IMR-90 (cell line): Measurements from ENCODE around the gene THAP6. TPM values are rescaled to one million over a fixed set of nuclear protein-coding genes. Genes with fewer than 3 reads are reported as not detected.

Experiments
- ATAC-seq: fragments of 200-7000 bp; cut with Tn5 transposase; 2 replicates; pipeline ENCODE4 v1.9.1; 2020; ENCODE audit warnings: low read depth, mild to moderate bottlenecking, moderate library complexity
- BruUV-seq: library from RNA; stranded (reverse); fragments of 400-500 nt; replicated peaks from 2 replicates; lab custom pipeline; 2021; lab: Mats Ljungman, UMichigan
- CTCF ChIA-PET: fragments of 300-600 bp; formaldehyde crosslinking; extraction: SDS; loops from one replicate; lab custom pipeline; 2021; ENCODE audit warnings: antibody characterized with exemption; lab: Yijun Ruan, JAX
- POLR2A ChIA-PET: fragments of 300-600 bp; sonication (Branson Sonifier 250); formaldehyde crosslinking; loops from one replicate; lab custom pipeline; 2022; ENCODE audit warnings: antibody characterized with exemption; ENCODE audit not compliant: unreplicated experiment; lab: Charles Lee
- DNase-seq: peaks from one replicate; pipeline ENCODE4 v3.0.0; 2013
- H2AFZ ChIP-seq: replicated peaks from 2 replicates; pipeline ENCODE3; 2013; ENCODE audit warnings: low read length, mild to moderate bottlenecking; ENCODE audit not compliant: poor library complexity
- H2AK5ac ChIP-seq: 2 replicates; pipeline ENCODE4 v1.6.1; 2013; ENCODE audit warnings: low read depth, low read length, inconsistent platforms
- H2AK9ac ChIP-seq: replicated peaks from 2 replicates; pipeline ENCODE3; 2013; ENCODE audit warnings: mild to moderate bottlenecking, low read depth, low read length, moderate library complexity; ENCODE audit not compliant: poor library complexity
- H2BK120ac ChIP-seq: 2 replicates; pipeline ENCODE4 v1.6.1; 2013; ENCODE audit warnings: low read depth, low read length, inconsistent platforms
- H2BK15ac ChIP-seq: 3 replicates; pipeline ENCODE4 v1.6.1; 2013; ENCODE audit warnings: low read depth, low read length, inconsistent platforms
- H2BK20ac ChIP-seq: 2 replicates; pipeline ENCODE4 v1.6.1; 2013; ENCODE audit warnings: low read depth, mild to moderate bottlenecking, inconsistent platforms, low read length, moderate library complexity
- H2BK5ac ChIP-seq: 2 replicates; pipeline ENCODE4 v1.6.1; 2013; ENCODE audit warnings: mild to moderate bottlenecking, low read depth, low read length, inconsistent platforms; ENCODE audit not compliant: poor library complexity, severe bottlenecking
- H3K14ac ChIP-seq: replicated peaks from 2 replicates; pipeline ENCODE4 v1.6.1; 2013; ENCODE audit warnings: low read depth, low read length, inconsistent platforms
- H3K18ac ChIP-seq: 2 replicates; pipeline ENCODE4 v1.6.1; 2013; ENCODE audit warnings: low read depth, low read length, control low read depth
- H3K23ac ChIP-seq: 2 replicates; pipeline ENCODE4 v1.6.1; 2013; ENCODE audit warnings: low read depth, low read length, inconsistent platforms
- H3K27ac ChIP-seq: 2 replicates; pipeline ENCODE4 v1.5.1; 2013; ENCODE audit warnings: mild to moderate bottlenecking, control low read depth, low read length; ENCODE audit not compliant: insufficient read depth
- H3K27me3 ChIP-seq: 2 replicates; pipeline ENCODE4 v1.6.1; 2013; ENCODE audit warnings: low read length; ENCODE audit not compliant: control insufficient read depth, insufficient read depth
- H3K36me3 ChIP-seq: 2 replicates; pipeline ENCODE4 v1.6.1; 2013; ENCODE audit warnings: low read length, mixed read lengths; ENCODE audit not compliant: control insufficient read depth, insufficient read depth
- H3K4ac ChIP-seq: 2 replicates; pipeline ENCODE4 v1.6.1; 2013; ENCODE audit warnings: low read depth, low read length, inconsistent platforms
- H3K4me1 ChIP-seq: 2 replicates; pipeline ENCODE4 v1.6.1; 2013; ENCODE audit warnings: low read length, mixed read lengths; ENCODE audit not compliant: control insufficient read depth, insufficient read depth
- H3K4me2 ChIP-seq: 2 replicates; pipeline ENCODE4 v1.6.1; 2013; ENCODE audit warnings: low read depth, mild to moderate bottlenecking, control low read depth, low read length, moderate library complexity
- H3K4me3 ChIP-seq: 2 replicates; pipeline ENCODE4 v1.5.1; 2013; ENCODE audit warnings: low read depth, mild to moderate bottlenecking, control low read depth, low read length, moderate library complexity; ENCODE audit not compliant: insufficient read depth
- H3K56ac ChIP-seq: 2 replicates; pipeline ENCODE4 v1.6.1; 2013; ENCODE audit warnings: low read length, inconsistent platforms; ENCODE audit not compliant: insufficient read depth; ENCODE audit errors: extremely low read depth
- H3K79me1 ChIP-seq, 2 experiments: 2 replicates each; pipeline ENCODE4 v1.6.1; 2013; ENCODE audit warnings: low read length in 2 of 2, inconsistent platforms in 1 of 2, low read depth in 1 of 2
- H3K9ac ChIP-seq: 2 replicates; pipeline ENCODE4 v1.6.1; 2013; ENCODE audit warnings: low read depth, low read length, control low read depth
- H3K9me1 ChIP-seq: 2 replicates; pipeline ENCODE4 v1.6.1; 2013; ENCODE audit warnings: low read length, inconsistent platforms; ENCODE audit not compliant: insufficient read depth
- H3K9me3 ChIP-seq: 2 replicates; pipeline ENCODE4 v1.6.1; 2013; ENCODE audit warnings: low read length; ENCODE audit not compliant: control insufficient read depth, insufficient read depth
- H4K20me1 ChIP-seq: 2 replicates; pipeline ENCODE4 v1.6.1; 2013; ENCODE audit warnings: low read length, inconsistent platforms; ENCODE audit not compliant: insufficient read depth
- H4K5ac ChIP-seq: 2 replicates; pipeline ENCODE4 v1.6.1; 2013; ENCODE audit warnings: mild to moderate bottlenecking, low read depth, low read length, control low read depth
- H4K8ac ChIP-seq, 2 experiments: 2 replicates each; pipeline ENCODE4 v1.6.1; 2013; ENCODE audit warnings: low read depth in 2 of 2, low read length in 2 of 2, control low read depth in 1 of 2, inconsistent platforms in 1 of 2
- H4K91ac ChIP-seq: 2 replicates; pipeline ENCODE4 v1.6.1; 2013; ENCODE audit warnings: low read depth, low read length, inconsistent platforms; ENCODE audit not compliant: insufficient read depth
- BHLHE40 ChIP-seq: fragments of 150-350 bp; IDR thresholded peaks from 2 replicates; pipeline ENCODE4 v1.6.1; 2016; ENCODE audit warnings: mild to moderate bottlenecking, low read depth, low read length
- CEBPB ChIP-seq: IDR thresholded peaks from 2 replicates; pipeline ENCODE4 v1.6.1; 2012; ENCODE audit warnings: low read depth, low read length, improper control_type of control experiment
- CHD1 ChIP-seq: IDR thresholded peaks from 2 replicates; pipeline ENCODE4 v1.6.1; 2012; ENCODE audit warnings: low read depth, low read length, improper control_type of control experiment
- FOS ChIP-seq: fragments of 150-350 bp; IDR thresholded peaks from 2 replicates; pipeline ENCODE4 v1.6.1; 2016; ENCODE audit warnings: low read depth, low read length
- MAFK ChIP-seq: IDR thresholded peaks from 2 replicates; pipeline ENCODE4 v1.6.1; 2012; ENCODE audit warnings: low read depth, low read length, improper control_type of control experiment
- MAZ ChIP-seq: IDR thresholded peaks from 2 replicates; pipeline ENCODE4 v1.6.1; 2012; ENCODE audit warnings: low read depth, mild to moderate bottlenecking, low read length, improper control_type of control experiment, moderate library complexity, borderline replicate concordance
- MXI1 ChIP-seq: IDR thresholded peaks from 2 replicates; pipeline ENCODE4 v1.6.1; 2012; ENCODE audit warnings: low read depth, mild to moderate bottlenecking, low read length, moderate library complexity, borderline replicate concordance
- NFE2L2 ChIP-seq: fragments of 150-350 bp; IDR thresholded peaks from 2 replicates; pipeline ENCODE4 v1.6.1; 2016; ENCODE audit warnings: low read depth, mild to moderate bottlenecking, low read length
- POLR2A ChIP-seq: IDR thresholded peaks from 2 replicates; pipeline ENCODE4 v1.6.1; 2012; ENCODE audit warnings: mild to moderate bottlenecking, low read depth, low read length
- RAD21 ChIP-seq: IDR thresholded peaks from 2 replicates; pipeline ENCODE4 v1.6.1; 2012; ENCODE audit warnings: low read length, improper control_type of control experiment
- RCOR1 ChIP-seq: IDR thresholded peaks from 2 replicates; pipeline ENCODE4 v1.6.1; 2012; ENCODE audit warnings: mild to moderate bottlenecking, low read length, improper control_type of control experiment; ENCODE audit not compliant: insufficient replicate concordance
- RFX5 ChIP-seq: IDR thresholded peaks from 2 replicates; pipeline ENCODE4 v1.8.0; 2012; ENCODE audit warnings: low read depth, mild to moderate bottlenecking, low read length, moderate library complexity
- SMC3 ChIP-seq: fragments of 150-350 bp; IDR thresholded peaks from 2 replicates; pipeline ENCODE4 v1.6.1; 2016; ENCODE audit warnings: low read depth, mild to moderate bottlenecking, antibody characterized with exemption, low read length, moderate library complexity
- USF2 ChIP-seq: fragments of 150-350 bp; IDR thresholded peaks from 2 replicates; pipeline ENCODE4 v1.6.1; 2017; ENCODE audit warnings: mild to moderate bottlenecking, antibody characterized with exemption, low read length, low read depth
- WGBS, 2 experiments: methylation state at CpG; one replicate each; pipeline versions ENCODE4 v1.1.5 to v1.1.7; 2013; ENCODE audit warnings: missing lambda C conversion rate in 2 of 2; ENCODE audit not compliant: insufficient read length in 1 of 2; ENCODE audit errors: extremely low coverage in 2 of 2; 5-methylcytosine and 5-hydroxymethylcytosine counted together
- dilution Hi-C: fragments of 300-500 bp; cut with HindIII; formaldehyde crosslinking; loops from one replicate; pipeline ENCODE4 v1.14.3; 2018; ENCODE audit warnings: low sequenced_read_pairs; ENCODE audit not compliant: unreplicated experiment
- in situ Hi-C: fragments of 300-500 bp; cut with MboI; formaldehyde crosslinking; loops from 3 replicates; pipeline ENCODE4 v1.14.3; 2019; ENCODE audit warnings: low sequenced_read_pairs, inconsistent platforms, mixed read lengths
- intact Hi-C: fragments of 100-400 bp; cut with micrococcal nuclease; formaldehyde crosslinking; loops from 2 replicates; pipeline ENCODE4 v1.10.0; 2022
- polyA plus RNA-seq, 3 experiments: library from polyadenylated mRNA; depleted of rRNA; stranded (reverse); fragments of >200 nt; gene quantifications; 2 replicates each; pipeline ENCODE4 v1.2.3, GENCODE V29; 2012; ENCODE audit warnings: low replicate concordance in 1 of 3
- total RNA-seq: library from RNA; depleted of rRNA; stranded (reverse); fragments of >200 nt; gene quantifications from 2 replicates; pipeline ENCODE4 v1.2.3, GENCODE V29; 2012
- TF ChIP-seq, protein P1 (sequence below): conservative IDR thresholded peaks from 2 replicates; pipeline ENCODE4 v1.5.1; 2012; ENCODE audit warnings: mild to moderate bottlenecking, low read depth, low read length, improper control_type of control experiment
- TF ChIP-seq, protein P2 (sequence below): fragments of 150-350 bp; IDR thresholded peaks from 2 replicates; pipeline ENCODE4 v1.6.1; 2016; ENCODE audit warnings: low read depth, mild to moderate bottlenecking, low read length, moderate library complexity, borderline replicate concordance

THAP6 gene
- total and polyA plus RNA-seq, 2 of the 4 experiments (the other 2 are of a cell fraction) = 6.3 to 7.0 TPM

- intact Hi-C loops = no loop called here
- no peak overlapping the region for H3K9ac ChIP-seq
- H3K4me2 ChIP-seq = no peak overlapping the region
Measured at GRCh38 chr4:75561789-75562188, 47.5 kb downstream of the THAP6 start.

More at GRCh38 chr4:75561789-75562188, 47.5 kb downstream of the THAP6 start:
- Histone ChIP-seq H4K20me1 (no peaks in the 10 kb centered on the region), H2AK5ac (no peak overlapping the region), H3K27ac (no peak overlapping the region), H4K8ac (no peak overlapping the region), H3K36me3 (no peaks in the 10 kb centered on the region), H2BK5ac (no peak overlapping the region), H3K4ac (no peak overlapping the region), H3K4me3 (no peak overlapping the region), H2AFZ (peak overlapping the region; percentile 49), H3K56ac (no peak overlapping the region), H3K27me3 (peaks cover 12% of the 10 kb centered on the region), H3K9me3 (no peaks in the 10 kb centered on the region), H3K14ac (no peak overlapping the region), H3K79me1 (no peaks in the 10 kb centered on the region), H3K23ac (no peak overlapping the region), H3K9me1 (no peaks in the 10 kb centered on the region), H2BK15ac (no peak overlapping the region), H3K4me1 (no peaks in the 10 kb centered on the region), H4K5ac (no peak overlapping the region), H4K91ac (no peak overlapping the region), H2BK20ac (no peak overlapping the region), H2BK120ac (no peak overlapping the region), H2AK9ac (no peak overlapping the region), H3K18ac (no peak overlapping the region)
- WGBS, 2 experiments = 40% methylated on average over 2 of the region's 8 CpGs; no CpG with 5 or more reads in 1 of the 2 experiments
- DNase-seq (peak; percentile 7), ATAC-seq (no peak; the same call in 1 of the 2 replicates)
- ChIA-PET CTCF (no interaction called here), POLR2A (no interaction called here)
- BruUV-seq = no TSS peak
- dilution Hi-C loops (no loop called here), in situ Hi-C loops (no loop called here)
- TF ChIP-seq CEBPB (no peak), USF2 (no peak), MAFK (no peak), BHLHE40 (no peak), CHD1 (no peak), NFE2L2 (no peak), POLR2A (no peak), MXI1 (no peak), FOS (no peak), MAZ (no peak), SMC3 (no peak), RAD21 (no peak), RFX5 (no peak), RCOR1 (no peak)
- TF ChIP-seq, protein P1, sequence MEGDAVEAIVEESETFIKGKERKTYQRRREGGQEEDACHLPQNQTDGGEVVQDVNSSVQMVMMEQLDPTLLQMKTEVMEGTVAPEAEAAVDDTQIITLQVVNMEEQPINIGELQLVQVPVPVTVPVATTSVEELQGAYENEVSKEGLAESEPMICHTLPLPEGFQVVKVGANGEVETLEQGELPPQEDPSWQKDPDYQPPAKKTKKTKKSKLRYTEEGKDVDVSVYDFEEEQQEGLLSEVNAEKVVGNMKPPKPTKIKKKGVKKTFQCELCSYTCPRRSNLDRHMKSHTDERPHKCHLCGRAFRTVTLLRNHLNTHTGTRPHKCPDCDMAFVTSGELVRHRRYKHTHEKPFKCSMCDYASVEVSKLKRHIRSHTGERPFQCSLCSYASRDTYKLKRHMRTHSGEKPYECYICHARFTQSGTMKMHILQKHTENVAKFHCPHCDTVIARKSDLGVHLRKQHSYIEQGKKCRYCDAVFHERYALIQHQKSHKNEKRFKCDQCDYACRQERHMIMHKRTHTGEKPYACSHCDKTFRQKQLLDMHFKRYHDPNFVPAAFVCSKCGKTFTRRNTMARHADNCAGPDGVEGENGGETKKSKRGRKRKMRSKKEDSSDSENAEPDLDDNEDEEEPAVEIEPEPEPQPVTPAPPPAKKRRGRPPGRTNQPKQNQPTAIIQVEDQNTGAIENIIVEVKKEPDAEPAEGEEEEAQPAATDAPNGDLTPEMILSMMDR = no peak
- TF ChIP-seq, protein P2, sequence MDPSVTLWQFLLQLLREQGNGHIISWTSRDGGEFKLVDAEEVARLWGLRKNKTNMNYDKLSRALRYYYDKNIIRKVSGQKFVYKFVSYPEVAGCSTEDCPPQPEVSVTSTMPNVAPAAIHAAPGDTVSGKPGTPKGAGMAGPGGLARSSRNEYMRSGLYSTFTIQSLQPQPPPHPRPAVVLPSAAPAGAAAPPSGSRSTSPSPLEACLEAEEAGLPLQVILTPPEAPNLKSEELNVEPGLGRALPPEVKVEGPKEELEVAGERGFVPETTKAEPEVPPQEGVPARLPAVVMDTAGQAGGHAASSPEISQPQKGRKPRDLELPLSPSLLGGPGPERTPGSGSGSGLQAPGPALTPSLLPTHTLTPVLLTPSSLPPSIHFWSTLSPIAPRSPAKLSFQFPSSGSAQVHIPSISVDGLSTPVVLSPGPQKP = no peak
